SW480 (cell line): ENCODE data around the gene RAD52.
"Not testable (repeated sequence)": the region's sequence is repeated elsewhere in the genome, so short reads cannot be mapped to it uniquely, and the experiment has no call there.

ENCODE experiments used
- DNase-seq: peaks from one replicate; pipeline ENCODE4 v3.0.0-alpha.2; 2016; ENCODE audit warnings: low spot score

The RAD52 gene

GRCh38 chr12:967641-968040, 18.1 kb upstream of the RAD52 start:
- no peak for DNase-seq

GRCh38 chr12:966724-967123, 17.2 kb upstream of the RAD52 start:
- no peak for DNase-seq

GRCh38 chr12:958588-959123, 9.2 kb upstream of the RAD52 start:
- no peak for DNase-seq

- DNase-seq, result no peak
Measured at GRCh38 chr12:955939-956338, 6.4 kb upstream of the RAD52 start.

GRCh38 chr12:954741-955140, 5.2 kb upstream of the RAD52 start:
- DNase-seq, result no peak

- no peak for DNase-seq
Measured at GRCh38 chr12:953776-954175, 4.3 kb upstream of the RAD52 start.

- no peak for DNase-seq
Measured at GRCh38 chr12:951176-951575, 1.7 kb upstream of the RAD52 start.

- DNase-seq, result no peak
Measured at GRCh38 chr12:948238-948637, 1.3 kb downstream of the RAD52 start.

GRCh38 chr12:946631-947030, 2.9 kb downstream of the RAD52 start:
- DNase-seq, result no peak

- DNase-seq, result no peak
Measured at GRCh38 chr12:946212-946611, 3.3 kb downstream of the RAD52 start.

GRCh38 chr12:944211-944610, 5.3 kb downstream of the RAD52 start:
- no peak for DNase-seq

GRCh38 chr12:943051-943450, 6.4 kb downstream of the RAD52 start:
- no peak for DNase-seq

- no peak for DNase-seq
Measured at GRCh38 chr12:938810-939209, 10.7 kb downstream of the RAD52 start.

GRCh38 chr12:936377-937345, 12.8 kb downstream of the RAD52 start:
- no peak for DNase-seq

GRCh38 chr12:935891-936290, 13.6 kb downstream of the RAD52 start:
- DNase-seq, result not testable (repeated sequence)

- no peak for DNase-seq
Measured at GRCh38 chr12:931591-931990, 17.9 kb downstream of the RAD52 start.

- DNase-seq, result no peak
Measured at GRCh38 chr12:931060-931459, 18.4 kb downstream of the RAD52 start.

GRCh38 chr12:926641-927040, 22.9 kb downstream of the RAD52 start:
- DNase-seq, result no peak

GRCh38 chr12:922285-922684, 27.2 kb downstream of the RAD52 start:
- DNase-seq, result no peak

- DNase-seq, result no peak
Measured at GRCh38 chr12:920676-921075, 28.8 kb downstream of the RAD52 start.

- no peak for DNase-seq
Measured at GRCh38 chr12:916712-917445, 32.6 kb downstream of the RAD52 start.

GRCh38 chr12:916240-916639, 33.3 kb downstream of the RAD52 start:
- DNase-seq, result no peak

- DNase-seq, result no peak
Measured at GRCh38 chr12:915090-915489, 34.4 kb downstream of the RAD52 start.
